HL-60 (cell line): ENCODE results near the gene TRERF1.

ENCODE experiments used
- DNase-seq, 2 experiments: peaks; one replicate each; pipeline ENCODE4 v3.0.0-alpha.2; 2010 to 2020; ENCODE audit warnings: low read depth in 1 of 2, low spot score in 1 of 2
- H3K27ac ChIP-seq: fragments of 250-450 bp; sonication (Bioruptor Pico); replicated peaks from 2 replicates; pipeline ENCODE4 v1.5.1; 2020; ENCODE audit warnings: mild to moderate bottlenecking, moderate library complexity
- H3K27me3 ChIP-seq: fragments of 250-450 bp; sonication (Bioruptor Pico); 2 replicates; pipeline ENCODE4 v1.5.1; 2021; ENCODE audit warnings: mild to moderate bottlenecking, moderate library complexity; ENCODE audit not compliant: insufficient read depth, poor library complexity, severe bottlenecking
- H3K4me3 ChIP-seq: replicated peaks from 2 replicates; pipeline ENCODE4 v1.5.1; 2011; ENCODE audit warnings: mild to moderate bottlenecking, control low read depth, low read length; ENCODE audit not compliant: insufficient read depth
- GABPA ChIP-seq: IDR thresholded peaks from 2 replicates; pipeline ENCODE4 v1.6.1; 2012; ENCODE audit warnings: low read depth
- POLR2AphosphoS5 ChIP-seq: IDR thresholded peaks from 2 replicates; pipeline ENCODE4 v1.6.1; 2012; ENCODE audit warnings: low read depth
- SPI1 ChIP-seq: IDR thresholded peaks from 2 replicates; pipeline ENCODE4 v1.6.1; 2012; ENCODE audit warnings: low read depth, mild to moderate bottlenecking, borderline replicate concordance
- TF ChIP-seq, protein P1 (sequence below): IDR thresholded peaks from one replicate; pipeline ENCODE4 v1.5.1; 2011; ENCODE audit warnings: low read length, control low read depth, inconsistent platforms; ENCODE audit not compliant: insufficient read depth
- TF ChIP-seq, protein P2 (sequence below): IDR thresholded peaks from 2 replicates; pipeline ENCODE4 v1.6.1; 2012; ENCODE audit warnings: low read depth; ENCODE audit not compliant: insufficient replicate concordance

The TRERF1 gene

GRCh38 chr6:42188406-42188805 lies 263.3 kb downstream of the TRERF1 start:
- TF ChIP-seq, protein P1, sequence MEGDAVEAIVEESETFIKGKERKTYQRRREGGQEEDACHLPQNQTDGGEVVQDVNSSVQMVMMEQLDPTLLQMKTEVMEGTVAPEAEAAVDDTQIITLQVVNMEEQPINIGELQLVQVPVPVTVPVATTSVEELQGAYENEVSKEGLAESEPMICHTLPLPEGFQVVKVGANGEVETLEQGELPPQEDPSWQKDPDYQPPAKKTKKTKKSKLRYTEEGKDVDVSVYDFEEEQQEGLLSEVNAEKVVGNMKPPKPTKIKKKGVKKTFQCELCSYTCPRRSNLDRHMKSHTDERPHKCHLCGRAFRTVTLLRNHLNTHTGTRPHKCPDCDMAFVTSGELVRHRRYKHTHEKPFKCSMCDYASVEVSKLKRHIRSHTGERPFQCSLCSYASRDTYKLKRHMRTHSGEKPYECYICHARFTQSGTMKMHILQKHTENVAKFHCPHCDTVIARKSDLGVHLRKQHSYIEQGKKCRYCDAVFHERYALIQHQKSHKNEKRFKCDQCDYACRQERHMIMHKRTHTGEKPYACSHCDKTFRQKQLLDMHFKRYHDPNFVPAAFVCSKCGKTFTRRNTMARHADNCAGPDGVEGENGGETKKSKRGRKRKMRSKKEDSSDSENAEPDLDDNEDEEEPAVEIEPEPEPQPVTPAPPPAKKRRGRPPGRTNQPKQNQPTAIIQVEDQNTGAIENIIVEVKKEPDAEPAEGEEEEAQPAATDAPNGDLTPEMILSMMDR = no peak
- TF ChIP-seq SPI1 = no peak
- no peak for TF ChIP-seq GABPA
- TF ChIP-seq POLR2AphosphoS5 = no peak
- TF ChIP-seq, protein P2, sequence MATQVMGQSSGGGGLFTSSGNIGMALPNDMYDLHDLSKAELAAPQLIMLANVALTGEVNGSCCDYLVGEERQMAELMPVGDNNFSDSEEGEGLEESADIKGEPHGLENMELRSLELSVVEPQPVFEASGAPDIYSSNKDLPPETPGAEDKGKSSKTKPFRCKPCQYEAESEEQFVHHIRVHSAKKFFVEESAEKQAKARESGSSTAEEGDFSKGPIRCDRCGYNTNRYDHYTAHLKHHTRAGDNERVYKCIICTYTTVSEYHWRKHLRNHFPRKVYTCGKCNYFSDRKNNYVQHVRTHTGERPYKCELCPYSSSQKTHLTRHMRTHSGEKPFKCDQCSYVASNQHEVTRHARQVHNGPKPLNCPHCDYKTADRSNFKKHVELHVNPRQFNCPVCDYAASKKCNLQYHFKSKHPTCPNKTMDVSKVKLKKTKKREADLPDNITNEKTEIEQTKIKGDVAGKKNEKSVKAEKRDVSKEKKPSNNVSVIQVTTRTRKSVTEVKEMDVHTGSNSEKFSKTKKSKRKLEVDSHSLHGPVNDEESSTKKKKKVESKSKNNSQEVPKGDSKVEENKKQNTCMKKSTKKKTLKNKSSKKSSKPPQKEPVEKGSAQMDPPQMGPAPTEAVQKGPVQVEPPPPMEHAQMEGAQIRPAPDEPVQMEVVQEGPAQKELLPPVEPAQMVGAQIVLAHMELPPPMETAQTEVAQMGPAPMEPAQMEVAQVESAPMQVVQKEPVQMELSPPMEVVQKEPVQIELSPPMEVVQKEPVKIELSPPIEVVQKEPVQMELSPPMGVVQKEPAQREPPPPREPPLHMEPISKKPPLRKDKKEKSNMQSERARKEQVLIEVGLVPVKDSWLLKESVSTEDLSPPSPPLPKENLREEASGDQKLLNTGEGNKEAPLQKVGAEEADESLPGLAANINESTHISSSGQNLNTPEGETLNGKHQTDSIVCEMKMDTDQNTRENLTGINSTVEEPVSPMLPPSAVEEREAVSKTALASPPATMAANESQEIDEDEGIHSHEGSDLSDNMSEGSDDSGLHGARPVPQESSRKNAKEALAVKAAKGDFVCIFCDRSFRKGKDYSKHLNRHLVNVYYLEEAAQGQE = no peak
- Histone ChIP-seq H3K4me3 (no peak overlapping the region), H3K27me3 (no peaks in the 10 kb centered on the region), H3K27ac (no peak overlapping the region)
- no peak for DNase-seq

GRCh38 chr6:42185597-42185996 lies 266.1 kb downstream of the TRERF1 start:
- Histone ChIP-seq H3K27ac (no peak overlapping the region), H3K4me3 (no peak overlapping the region), H3K27me3 (no peaks in the 10 kb centered on the region)
- TF ChIP-seq, protein P2 = no peak
- TF ChIP-seq, protein P1 = no peak
- TF ChIP-seq SPI1 (no peak), GABPA (no peak), POLR2AphosphoS5 (no peak)
- DNase-seq = no peak

DNA sequence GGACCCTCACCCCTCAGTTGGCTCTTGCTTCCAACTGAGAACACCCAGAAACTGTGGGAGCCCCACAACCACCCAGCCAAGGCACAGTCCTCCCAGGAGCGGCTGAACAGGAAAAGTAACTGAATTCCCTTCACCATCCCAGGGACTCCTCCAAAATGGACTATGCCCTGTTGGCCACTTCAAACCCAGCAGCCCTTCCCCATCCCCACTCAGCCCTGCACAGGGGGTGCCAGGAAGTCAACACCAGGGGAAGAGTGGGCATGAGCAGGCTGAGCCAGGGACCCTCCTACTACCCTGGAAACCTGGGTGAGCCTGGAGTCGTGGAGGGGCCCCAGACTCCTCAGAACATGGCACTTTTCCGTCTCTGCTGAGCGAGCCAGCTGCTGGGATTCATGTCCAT lies 267.3 kb downstream of the TRERF1 start:
- H3K4me3 ChIP-seq = no peak overlapping the region
- DNase-seq = no peak
- no peak overlapping the region for H3K27ac ChIP-seq
- no peak for TF ChIP-seq SPI1
- TF ChIP-seq, protein P2 = no peak
- no peak for TF ChIP-seq POLR2AphosphoS5
- no peak for TF ChIP-seq GABPA
- TF ChIP-seq, protein P1 = no peak
- H3K27me3 ChIP-seq = no peaks in the 10 kb centered on the region
